ENCODE data around the gene TRAPPC2L.

The TRAPPC2L gene

GRCh38 chr16:88862968-88863367 is 6.0 kb downstream of the TRAPPC2L start:
- DNase-seq: no peak

GRCh38 chr16:88863426-88863825 is 6.5 kb downstream of the TRAPPC2L start:
- DNase-seq: no peak

DNA sequence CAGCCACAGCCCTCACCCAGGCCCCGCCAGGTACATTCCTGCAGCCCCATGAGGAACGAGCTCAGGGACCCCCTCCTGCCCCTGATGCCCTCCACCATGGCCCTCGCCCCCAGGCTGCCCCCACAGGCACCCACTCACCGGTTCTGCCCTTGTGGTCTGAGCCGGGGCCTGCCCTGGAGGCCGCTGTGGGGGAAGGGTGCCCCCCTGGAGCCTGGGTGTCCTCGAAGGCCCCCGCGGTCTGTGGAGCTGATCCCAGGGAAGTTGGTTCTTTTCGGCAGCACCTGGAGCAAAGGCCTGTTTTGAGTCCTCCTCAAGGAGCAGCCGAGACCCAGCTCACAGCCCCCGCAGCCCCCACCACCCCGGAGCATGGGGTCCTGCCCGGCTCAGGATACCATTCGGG is 7.2 kb downstream of the TRAPPC2L start:
- no peak for DNase-seq

DNA sequence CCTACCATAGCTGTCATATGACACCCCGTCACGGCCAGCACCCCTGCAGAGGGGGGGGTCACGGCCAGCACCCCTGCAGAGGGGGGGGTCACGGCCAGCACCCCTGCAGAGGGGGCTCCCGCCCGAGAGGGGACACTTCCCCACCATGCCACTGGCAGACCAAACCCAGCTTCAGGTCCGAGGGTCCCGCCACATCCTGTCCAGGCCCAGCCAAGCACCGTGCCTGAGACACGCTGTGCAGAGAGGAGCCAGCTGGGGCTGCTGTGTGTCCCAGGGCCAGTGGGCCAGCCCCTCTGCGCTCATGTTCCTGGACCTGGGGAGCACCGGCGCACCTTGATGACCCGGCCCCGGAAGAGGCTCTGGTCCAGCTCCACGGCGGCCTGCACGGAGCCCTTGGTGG is 7.6 kb downstream of the TRAPPC2L start:
- DNase-seq: no peak

DNA sequence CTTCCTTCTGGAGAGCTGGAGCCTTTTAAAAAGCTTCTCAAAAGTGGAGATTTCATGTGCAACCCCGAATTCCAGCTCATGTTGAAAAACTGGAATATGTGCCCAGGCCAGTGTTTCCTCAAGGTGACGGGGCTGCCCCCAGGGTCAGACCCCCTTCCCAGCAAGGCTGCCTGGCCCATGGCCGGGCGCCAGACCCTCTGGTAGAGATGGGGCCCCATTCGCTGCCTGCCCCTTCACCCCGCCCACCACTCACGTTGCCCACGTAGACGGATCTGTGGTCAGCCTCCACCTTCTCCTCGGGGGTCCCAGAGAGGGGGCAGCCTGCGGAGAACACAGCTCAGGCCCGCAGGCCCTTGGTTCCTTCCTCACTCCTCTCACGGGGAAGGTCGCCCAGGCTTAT is 8.4 kb downstream of the TRAPPC2L start:
- DNase-seq: no peak

DNA sequence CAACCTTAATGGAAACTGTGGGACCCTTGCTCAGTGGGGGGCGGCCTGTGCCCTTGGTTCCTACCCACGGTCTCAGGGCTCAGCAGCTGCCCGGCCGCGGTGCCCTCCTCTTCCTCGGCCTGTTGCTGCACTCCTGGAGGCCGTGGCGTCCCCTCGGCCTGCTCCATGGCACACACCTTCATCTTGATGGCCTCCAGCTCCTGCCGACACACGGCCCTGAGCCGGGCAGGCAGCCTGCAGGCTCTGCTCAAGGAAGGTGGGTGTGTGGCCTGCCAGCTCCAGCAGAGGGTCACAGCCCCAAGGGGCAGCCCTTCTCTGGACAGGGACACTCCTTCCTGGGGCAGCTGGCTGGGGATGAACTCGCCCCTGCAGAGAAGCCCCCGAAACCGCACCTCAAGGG is 8.8 kb downstream of the TRAPPC2L start:
- no peak for DNase-seq

DNA sequence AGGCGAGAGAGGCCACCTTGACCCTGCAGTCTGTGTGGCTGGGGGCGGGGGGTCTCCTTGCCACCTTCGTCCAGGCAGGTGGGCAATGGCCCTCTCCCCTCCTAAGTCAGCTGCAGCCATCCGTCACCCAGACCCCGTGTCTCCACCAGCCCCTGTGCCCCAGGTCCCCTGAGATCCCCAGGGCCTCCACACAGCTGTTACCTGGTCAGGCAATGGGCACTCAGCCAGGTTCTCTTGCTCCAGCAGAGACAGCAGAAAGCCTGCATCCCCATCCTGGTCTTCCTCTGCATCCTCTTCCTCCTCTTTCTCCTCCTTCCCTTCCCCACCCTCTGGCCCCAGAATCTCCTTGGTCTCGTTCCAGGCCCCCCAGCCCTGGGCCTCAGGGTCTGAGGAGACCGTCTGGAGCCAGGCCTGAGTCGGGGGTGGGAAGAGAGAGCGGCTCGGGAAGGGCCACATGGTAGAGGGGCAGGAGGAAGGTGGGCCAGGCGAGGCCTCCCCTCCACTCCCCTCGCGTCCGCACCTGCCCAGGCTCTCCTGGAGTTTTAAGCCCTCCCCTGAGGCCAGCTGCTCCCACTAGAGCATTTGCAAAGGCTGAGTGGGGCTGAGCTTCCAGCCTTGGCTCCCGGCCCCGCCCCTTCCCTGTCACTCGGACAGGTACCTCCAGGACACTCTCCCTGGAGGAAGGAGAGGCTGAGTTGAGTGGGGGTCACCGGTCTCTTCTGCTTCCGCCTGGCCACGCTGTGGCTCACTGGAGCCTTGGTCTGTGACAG is 9.4 kb downstream of the TRAPPC2L start, which contains the start of gene PABPN1L:
Gene PABPN1L (minus strand): TSS at position 510 of the 770 bp plus-strand sequence. CDS start 54 bp downstream, at position 456.
- no peak for DNase-seq

GRCh38 chr16:88867581-88868246 is 10.8 kb downstream of the TRAPPC2L start:
- no peak for DNase-seq

- no peak for DNase-seq
Observed at GRCh38 chr16:88868974-88869672, 12.2 kb downstream of the TRAPPC2L start.

DNA sequence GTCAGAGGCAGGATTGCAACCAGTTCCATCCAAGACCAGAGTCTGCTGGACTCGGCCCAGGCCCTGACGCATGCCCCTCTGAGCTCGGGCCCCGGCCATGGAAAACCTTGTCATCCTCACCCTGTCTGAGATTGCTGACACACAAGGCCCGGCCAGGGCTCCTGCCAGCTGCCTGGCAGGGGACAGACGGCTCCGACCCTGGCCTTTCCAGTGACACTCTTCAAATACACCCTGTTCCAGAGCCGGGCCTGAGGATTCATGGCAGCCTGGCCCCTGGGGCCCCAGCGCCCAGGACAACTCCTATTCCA is 12.7 kb downstream of the TRAPPC2L start:
- DNase-seq: no peak

- no peak for DNase-seq
Observed at GRCh38 chr16:88870608-88871348, 13.9 kb downstream of the TRAPPC2L start.

- DNase-seq: no peak
Observed at GRCh38 chr16:88871349-88871702, 14.4 kb downstream of the TRAPPC2L start.

- no peak for DNase-seq
Observed at GRCh38 chr16:88871730-88872416, 14.9 kb downstream of the TRAPPC2L start.

- no peak for DNase-seq
Observed at GRCh38 chr16:88872650-88873331, 15.9 kb downstream of the TRAPPC2L start.

DNA sequence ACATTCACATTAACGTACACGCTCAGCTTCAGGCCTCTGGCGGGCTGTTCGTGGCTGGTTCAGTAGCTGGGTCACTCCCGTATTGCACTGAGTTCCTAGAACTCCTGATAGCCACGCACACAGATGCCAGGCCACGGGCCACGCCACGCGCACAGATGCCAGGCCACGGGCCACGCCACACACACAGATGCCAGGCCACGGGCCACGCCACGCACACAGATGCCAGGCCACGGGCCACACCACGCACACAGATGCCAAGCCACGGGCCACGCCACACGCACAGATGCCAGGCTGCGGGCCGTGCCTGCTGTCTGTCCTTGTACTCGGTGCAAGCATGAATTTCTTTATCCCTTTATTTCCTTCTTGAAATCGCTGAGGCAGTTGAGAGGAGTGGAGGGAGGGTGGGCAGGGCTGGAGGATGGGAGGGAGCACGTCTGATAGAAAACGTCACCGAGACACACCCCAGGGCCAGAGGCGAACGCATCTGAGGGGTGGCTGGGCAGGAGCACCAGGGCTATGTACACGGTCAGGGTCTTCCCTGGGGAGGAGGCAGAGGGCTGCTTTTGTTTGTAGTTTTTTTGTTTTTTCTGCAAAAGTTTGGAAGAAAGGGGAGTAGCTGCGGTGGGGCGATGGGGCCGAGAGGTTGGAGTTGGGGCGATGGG is 18.1 kb downstream of the TRAPPC2L start:
- no peak for DNase-seq

DNA sequence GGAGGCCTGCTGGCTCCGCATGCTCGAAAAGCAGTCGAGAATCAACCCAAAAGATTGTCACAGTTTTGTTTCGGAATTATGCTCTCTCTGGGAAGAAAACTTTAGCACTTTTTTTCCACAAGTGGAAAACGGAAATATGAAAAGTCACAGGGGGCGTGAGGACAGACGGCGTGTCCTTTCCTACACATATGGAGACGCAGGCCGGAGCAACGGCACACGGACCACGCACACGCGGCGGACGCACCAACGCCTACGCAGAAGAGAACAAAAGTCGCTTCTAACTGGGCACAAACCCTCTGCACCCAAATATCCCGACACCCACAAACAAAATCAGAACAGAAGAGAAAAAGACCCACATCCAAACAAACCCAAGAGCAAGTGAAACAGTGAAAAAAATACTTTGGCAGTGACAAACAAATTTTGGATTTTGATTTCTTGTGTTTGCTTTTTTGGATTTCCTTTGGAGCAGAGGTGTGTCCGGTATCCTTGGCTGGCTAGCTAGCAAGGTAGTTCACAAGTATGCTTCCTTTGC is 18.8 kb downstream of the TRAPPC2L start:
- DNase-seq: no peak

- DNase-seq: no peak
Observed at GRCh38 chr16:88876942-88877526, 20.1 kb downstream of the TRAPPC2L start.

DNA sequence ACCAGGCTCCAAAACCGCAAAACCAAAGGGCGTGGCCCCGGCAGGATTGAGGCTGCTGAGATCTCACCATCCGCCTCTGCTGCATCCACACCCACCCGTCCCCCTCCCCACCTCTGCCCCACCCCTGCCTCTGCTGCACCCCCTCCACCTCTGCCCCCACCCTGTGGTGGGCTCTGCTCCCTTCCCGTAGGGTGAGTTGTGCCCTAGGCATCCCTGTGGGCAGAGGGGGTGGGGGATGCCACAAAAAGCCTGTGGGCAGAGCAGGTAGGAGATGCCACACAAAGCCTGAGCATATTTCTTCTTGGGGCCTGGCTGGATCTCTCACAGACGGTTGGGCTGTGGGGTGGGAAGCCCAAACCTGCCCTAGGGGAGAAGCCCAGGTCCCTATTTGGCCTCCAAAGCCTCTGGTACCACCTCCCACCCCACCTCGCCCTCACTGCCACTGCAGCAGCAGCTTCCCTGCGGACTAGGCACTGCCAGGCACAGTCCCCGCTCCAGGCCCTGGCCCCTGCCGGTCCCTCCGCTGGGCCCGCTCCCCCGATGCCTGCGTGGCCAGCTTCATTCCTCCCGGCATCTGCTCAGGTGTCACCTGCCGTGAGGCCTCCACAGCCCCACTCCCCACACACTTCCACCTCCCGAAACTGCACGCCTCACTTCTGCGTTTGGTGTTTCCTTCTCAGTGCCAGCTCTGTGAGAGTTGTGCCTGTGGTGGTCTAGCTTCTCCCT is 20.8 kb downstream of the TRAPPC2L start:
- DNase-seq: no peak

DNA sequence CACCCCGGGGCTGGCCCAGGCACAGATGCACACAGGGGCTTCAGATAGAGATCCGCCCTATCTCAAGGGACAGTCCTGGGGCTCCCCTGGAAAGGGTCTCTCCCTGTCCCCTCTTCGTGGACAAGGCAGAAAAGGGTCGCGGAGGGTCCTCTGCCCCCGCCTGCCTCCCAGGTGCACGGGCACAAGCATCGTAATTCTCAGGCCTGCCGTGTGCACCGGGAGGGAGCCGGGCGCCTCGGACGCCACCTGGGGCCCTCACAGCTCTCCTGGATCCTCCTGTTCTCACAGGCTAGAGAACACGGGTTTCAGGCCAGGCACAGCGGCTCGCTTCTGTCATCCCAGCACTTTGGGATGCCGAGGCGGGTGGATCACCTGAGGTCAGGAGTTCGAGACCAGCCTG is 21.4 kb downstream of the TRAPPC2L start:
- no peak for DNase-seq
